Measurements from ENCODE around the gene TUBGCP6.
"Not testable (repeated sequence)": the region's sequence is repeated elsewhere in the genome, so short reads cannot be mapped to it uniquely, and the experiment has no call there.

TUBGCP6 gene

GRCh38 chr22:50177537-50178470 lies 67.0 kb downstream of the TUBGCP6 start:
- no peak for DNase-seq

GRCh38 chr22:50176850-50177536 lies 67.8 kb downstream of the TUBGCP6 start:
- no peak for DNase-seq

- DNase-seq, result no peak
Measured at GRCh38 chr22:50175921-50176849, 68.6 kb downstream of the TUBGCP6 start.

- no peak for DNase-seq
Measured at GRCh38 chr22:50175191-50175461, 69.7 kb downstream of the TUBGCP6 start.

- DNase-seq, result no peak
Measured at GRCh38 chr22:50174382-50175190, 70.2 kb downstream of the TUBGCP6 start.

- DNase-seq, result no peak
Measured at GRCh38 chr22:50173983-50174355, 70.9 kb downstream of the TUBGCP6 start.

GRCh38 chr22:50173311-50173982 lies 71.4 kb downstream of the TUBGCP6 start:
- DNase-seq, result no peak

GRCh38 chr22:50171965-50172421 lies 72.8 kb downstream of the TUBGCP6 start:
- DNase-seq, result no peak

GRCh38 chr22:50171319-50171964 lies 73.4 kb downstream of the TUBGCP6 start:
- no peak for DNase-seq

- no peak for DNase-seq
Measured at GRCh38 chr22:50170453-50171318, 74.1 kb downstream of the TUBGCP6 start, which contains the start of gene PANX2. PANX2 (plus strand) TSS chr22:50170731; CDS start chr22:50170731, 0 bp downstream.

GRCh38 chr22:50169774-50170341 lies 75.0 kb downstream of the TUBGCP6 start:
- DNase-seq, result peak; percentile 19

- DNase-seq, result no peak
Measured at GRCh38 chr22:50169181-50169759, 75.6 kb downstream of the TUBGCP6 start.

GRCh38 chr22:50168490-50169180 lies 76.2 kb downstream of the TUBGCP6 start:
- DNase-seq, result not testable (repeated sequence)

GRCh38 chr22:50167689-50168489 lies 76.9 kb downstream of the TUBGCP6 start:
- no peak for DNase-seq

All from CD4-positive, alpha-beta T cell treated with Interleukin-21 for 1 hour (primary cell).